ENCODE results near the gene CCNL1.

DNA sequence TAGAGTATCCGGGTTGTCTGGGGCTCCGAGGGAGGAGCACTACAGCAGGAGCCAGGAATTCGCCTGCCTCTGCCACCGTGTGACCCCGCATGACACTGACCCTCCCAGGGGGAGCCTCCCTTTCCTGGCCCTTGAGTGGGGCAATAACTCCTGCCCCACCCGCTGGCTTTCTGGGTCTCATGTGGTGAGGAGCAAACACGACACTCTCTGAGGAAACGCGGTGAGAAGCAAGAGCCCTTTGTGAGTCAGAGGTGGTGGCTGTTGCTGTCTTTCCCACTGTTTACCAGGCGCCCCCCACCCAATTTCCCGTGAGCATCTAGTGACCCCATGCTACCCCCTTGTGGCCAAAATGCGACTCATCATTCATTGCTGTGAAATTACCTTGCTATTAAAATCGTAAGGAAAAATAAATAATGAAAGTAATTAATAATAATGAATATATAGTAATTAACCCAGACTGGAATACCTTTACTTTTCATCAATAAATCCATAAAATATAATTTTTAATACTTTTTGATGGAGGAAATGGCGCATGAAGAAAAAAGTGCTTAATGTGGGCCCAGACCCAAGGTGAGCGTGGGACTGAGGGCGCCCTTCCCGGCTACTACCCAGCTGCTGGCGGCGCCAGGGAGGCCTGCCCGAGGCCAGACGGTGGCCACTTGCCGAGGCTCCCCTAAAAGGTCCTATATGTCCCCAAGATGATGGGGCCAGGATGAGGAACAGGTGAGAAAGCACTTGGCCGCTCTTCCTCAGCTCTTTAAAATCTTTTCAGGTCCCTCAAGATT is 29.3 kb downstream of the CCNL1 start:
- TF ChIP-seq ZNF274 (IDR thresholded peaks at IDR 0.05; ENCODE audit: low read depth, low read length): no peak
- TF ChIP-seq YY1 (IDR thresholded peaks at IDR 0.05; ENCODE audit: insufficient read depth, insufficient read length): no peak
- no peak for TF ChIP-seq SUZ12 (IDR thresholded peaks at IDR 0.05; ENCODE audit: extremely low read depth, insufficient read depth, insufficient read length)

All from NT2/D1 (cell line).